ENCODE measurements around the gene CYSRT1.
A peak's percentile ranks its signal among the peaks of the same experiment; 100 is the strongest.
"Not testable (repeated sequence)": the region's sequence is repeated elsewhere in the genome, so short reads cannot be mapped to it uniquely, and the experiment has no call there.

Gene CYSRT1

DNA sequence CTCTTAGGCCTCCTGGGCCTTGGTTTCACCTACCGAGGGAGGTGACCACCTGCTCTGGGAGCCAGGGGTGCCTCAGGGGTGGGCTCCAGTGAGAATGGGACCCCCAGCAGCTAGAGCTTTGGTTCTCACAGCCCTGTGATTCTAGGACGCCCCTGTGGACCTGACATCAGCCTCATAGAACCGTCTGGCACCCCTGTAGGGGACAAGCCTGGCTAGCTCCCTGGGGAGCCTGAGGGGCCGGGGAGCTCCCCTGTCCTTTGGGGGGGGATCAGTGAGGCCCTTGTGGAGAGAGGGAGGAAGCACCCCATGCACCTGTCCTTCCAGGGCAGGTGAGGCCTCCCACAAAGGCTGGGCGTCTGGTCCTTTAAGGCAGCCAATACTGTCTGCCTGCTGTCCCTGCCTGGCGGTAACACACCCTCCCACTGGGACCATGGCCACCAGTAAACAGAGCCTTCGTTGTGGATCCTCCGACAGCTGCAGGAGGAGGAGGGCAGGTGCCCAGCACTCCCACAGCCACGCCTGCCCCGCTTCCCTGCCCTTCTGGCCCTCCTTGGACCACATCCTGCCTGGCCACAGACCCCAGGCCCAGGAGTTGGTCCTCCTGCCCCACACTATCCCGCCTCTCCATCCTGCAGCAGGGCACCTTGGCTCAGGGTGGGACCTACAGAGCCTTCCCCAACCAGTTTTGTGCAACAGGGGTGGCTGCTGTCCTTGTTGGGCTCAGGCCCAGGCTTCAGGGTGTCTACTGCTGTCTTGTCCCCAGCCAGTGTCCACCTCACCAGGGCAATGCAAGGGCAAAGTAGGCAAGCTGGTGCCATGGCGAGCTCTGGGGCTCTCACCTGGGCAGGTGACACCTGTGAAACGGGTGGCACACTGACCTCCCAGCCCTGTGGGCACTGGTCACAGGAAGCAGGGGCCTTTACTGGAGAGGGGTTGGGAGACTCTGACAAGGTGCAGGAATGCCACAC is 13.1 kb downstream of the CYSRT1 start:
- DNase-seq (ENCODE audit: low read depth) = no peak

DNA sequence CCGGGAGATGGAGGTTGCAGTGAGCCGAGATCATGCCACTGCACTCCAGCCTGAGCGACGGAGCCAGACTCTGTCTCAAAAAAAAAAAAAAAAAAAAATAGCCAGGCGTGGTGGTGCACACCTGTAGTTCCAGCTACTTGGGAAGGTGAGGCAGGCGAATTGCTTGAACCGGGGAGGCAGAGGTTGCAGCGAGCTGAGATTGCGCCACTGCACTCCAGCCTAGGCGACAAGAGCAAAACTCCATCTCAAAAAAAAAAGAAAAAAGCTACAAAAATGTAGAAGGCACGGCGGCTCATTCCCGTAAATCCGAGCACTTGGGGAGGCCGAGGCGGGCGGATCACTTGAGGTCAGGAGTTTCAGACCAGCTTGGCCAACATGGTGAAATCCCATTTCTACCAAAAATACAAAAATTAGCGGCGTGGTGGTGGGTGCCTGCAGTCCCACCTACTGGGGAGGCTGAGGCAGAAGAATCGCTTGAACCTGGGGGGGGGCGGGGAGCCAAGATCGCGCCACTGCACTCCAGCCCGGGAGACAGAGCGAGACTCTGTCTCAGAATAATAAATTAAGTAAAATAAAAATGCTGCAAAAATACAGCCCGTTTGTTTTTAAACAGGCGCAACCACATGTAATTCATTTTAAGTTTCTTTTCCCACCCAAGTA is 14.7 kb downstream of the CYSRT1 start:
- not testable (repeated sequence) for DNase-seq (ENCODE audit: low read depth)

DNA sequence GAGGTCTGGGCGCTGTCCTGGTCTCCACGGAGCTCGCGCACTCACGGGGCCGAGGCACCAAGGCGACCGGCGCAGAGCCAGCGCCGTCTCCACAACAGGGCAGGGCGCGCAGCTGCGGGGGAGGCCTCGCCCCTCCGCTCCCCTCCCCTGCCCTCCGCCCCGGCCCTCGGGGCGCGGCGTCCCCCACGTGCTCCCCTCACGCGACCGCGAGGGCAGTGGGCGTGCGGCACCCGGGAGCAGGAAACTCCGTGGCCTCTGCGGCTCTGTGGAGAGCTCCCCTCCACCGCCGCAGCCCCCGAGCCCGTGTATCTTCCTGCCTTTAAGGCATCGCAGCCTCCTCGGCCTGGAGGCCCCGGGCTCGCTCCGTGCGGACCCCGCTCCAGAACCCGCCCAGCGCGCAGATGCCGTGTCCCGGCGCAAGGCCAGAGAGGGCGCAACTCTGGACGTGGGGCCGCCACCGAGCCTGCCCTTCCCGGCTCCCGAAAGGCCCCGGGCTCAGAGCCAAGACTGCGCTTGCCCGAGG is 15.4 kb downstream of the CYSRT1 start:
- peak; percentile 60 for DNase-seq (ENCODE audit: low read depth)

DNA sequence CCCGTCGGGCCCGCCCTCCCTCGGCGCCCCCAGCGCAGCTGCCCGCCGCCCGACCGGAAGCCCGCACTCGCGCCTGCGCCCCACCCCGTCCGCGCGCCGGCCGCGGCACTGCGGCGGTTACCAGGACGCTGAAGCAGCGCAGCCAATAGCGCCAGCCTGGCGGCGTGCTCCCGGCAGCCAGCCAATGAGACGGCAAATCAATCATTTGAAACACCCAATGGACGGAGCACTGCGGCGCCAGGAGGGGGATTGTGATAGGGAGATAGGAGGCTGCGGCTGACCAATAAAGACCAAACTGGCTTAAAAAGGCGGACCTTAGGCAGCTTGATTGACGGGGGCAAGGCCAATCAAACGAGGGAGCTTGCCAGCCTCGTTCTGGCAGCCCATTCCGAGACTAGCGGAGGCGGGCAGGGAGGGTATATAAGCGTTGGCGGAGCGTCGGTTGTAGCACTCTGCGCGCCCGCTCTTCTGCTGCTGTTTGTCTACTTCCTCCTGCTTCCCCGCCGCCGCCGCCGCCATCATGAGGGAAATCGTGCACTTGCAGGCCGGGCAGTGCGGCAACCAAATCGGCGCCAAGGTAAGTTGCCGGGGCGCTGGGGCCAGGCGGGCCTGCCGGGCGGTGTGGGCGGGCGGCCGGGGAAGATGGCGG is 16.0 kb downstream of the CYSRT1 start, which contains the start of gene TUBB4B:
Gene TUBB4B, plus strand, starts transcription at position 447 of the 649 bp plus-strand sequence. Its CDS starts 74 bp downstream, at position 521.
- DNase-seq (ENCODE audit: low read depth) = peak; percentile 100

DNA sequence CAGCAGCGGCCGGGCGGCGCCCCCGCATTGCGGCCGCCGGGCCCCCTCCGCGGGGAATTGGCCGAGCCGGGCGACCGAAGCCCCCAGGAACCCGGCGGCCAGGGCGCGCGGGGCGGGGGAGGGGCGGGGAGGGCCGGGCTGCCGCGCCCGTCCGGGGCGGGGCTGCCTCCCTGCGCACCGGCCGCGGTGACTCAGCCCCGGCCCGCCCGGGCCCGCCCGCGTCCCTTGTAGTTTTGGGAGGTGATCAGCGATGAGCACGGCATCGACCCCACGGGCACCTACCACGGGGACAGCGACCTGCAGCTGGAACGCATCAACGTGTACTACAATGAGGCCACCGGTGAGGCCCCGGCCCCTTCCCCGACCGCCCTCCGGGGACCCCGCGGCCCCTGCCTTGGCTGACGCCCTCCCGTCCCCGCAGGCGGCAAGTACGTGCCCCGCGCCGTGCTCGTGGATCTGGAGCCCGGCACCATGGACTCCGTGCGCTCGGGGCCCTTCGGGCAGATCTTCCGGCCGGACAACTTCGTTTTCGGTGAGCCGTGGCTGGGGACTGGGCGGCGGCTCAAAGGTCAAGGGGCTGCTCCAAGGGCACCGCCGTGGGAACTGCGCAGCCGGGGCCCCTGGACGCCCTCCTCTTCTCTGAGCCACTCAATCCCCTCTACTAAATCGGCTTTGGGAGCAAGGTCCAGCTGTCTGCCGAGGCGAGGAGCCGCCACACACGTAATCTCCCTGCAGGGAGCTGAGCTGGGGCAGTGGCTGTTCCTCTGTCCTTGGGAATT is 16.7 kb downstream of the CYSRT1 start:
- no peak for DNase-seq (ENCODE audit: low read depth)

DNA sequence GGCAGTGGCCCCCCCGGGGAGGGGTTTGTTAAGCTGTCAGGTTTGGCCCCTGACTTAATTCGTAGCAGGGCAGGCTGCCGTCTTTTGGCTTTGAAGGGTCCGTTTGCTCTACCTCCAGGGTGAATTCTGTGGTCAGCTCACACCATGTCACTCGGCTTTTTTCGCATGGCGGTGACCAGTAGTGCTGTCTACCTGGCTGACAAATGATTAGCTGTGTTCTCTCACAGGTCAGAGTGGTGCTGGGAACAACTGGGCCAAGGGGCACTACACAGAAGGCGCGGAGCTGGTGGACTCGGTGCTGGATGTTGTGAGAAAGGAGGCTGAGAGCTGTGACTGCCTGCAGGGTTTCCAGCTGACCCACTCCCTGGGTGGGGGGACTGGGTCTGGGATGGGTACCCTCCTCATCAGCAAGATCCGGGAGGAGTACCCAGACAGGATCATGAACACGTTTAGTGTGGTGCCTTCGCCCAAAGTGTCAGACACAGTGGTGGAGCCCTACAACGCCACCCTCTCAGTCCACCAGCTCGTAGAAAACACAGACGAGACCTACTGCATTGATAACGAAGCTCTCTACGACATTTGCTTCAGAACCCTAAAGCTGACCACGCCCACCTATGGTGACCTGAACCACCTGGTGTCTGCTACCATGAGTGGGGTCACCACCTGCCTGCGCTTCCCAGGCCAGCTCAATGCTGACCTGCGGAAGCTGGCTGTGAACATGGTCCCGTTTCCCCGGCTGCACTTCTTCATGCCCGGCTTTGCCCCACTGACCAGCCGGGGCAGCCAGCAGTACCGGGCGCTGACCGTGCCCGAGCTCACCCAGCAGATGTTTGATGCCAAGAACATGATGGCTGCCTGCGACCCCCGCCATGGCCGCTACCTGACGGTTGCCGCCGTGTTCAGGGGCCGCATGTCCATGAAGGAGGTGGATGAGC is 17.6 kb downstream of the CYSRT1 start:
- no peak for DNase-seq (ENCODE audit: low read depth)

DNA sequence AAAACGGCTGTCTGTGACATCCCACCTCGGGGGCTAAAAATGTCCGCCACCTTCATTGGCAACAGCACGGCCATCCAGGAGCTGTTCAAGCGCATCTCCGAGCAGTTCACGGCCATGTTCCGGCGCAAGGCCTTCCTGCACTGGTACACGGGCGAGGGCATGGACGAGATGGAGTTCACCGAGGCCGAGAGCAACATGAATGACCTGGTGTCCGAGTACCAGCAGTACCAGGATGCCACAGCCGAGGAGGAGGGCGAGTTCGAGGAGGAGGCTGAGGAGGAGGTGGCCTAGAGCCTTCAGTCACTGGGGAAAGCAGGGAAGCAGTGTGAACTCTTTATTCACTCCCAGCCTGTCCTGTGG is 18.3 kb downstream of the CYSRT1 start:
- DNase-seq (ENCODE audit: low read depth) = not testable (repeated sequence)

DNA sequence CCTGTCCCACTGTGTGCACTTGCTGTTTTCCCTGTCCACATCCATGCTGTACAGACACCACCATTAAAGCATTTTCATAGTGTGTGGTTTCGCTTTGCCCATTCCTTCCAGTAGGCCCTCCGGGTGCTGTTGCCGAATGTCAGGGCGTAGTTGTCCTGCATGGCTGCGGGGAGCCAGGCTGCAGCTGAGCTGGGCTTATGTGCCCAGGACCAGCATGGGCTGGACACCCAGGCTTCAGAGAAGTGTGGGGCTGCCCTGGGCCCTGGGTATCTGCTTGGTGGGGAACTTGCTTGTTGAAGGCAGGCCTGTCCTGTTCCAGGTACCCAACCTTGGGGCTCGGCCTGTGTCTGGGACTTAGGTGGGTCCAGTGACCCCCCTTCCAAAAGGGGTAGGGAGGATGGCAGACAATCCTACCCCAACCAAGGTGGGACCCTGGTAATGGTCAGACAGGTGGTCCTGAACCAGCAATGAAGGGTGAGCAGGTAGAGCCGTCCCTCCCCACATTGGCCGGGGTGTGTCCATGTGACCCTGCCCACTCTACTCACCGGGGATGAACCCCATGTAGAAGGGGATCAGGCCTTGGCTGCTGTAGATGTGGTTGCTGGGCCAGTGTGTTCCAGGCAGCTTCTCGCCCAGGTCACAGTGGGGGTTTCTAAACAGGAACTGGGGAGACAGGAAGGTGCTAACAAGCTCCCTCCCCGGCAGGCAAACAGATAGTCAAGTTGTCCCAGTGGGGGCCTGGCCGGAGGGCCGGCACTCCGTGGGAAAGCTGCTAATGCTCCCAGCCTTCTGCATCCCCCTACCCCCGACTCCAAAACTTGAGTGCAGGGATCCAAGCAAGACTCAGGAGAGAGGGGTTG is 18.9 kb downstream of the CYSRT1 start:
- DNase-seq (ENCODE audit: low read depth) = no peak

DNA sequence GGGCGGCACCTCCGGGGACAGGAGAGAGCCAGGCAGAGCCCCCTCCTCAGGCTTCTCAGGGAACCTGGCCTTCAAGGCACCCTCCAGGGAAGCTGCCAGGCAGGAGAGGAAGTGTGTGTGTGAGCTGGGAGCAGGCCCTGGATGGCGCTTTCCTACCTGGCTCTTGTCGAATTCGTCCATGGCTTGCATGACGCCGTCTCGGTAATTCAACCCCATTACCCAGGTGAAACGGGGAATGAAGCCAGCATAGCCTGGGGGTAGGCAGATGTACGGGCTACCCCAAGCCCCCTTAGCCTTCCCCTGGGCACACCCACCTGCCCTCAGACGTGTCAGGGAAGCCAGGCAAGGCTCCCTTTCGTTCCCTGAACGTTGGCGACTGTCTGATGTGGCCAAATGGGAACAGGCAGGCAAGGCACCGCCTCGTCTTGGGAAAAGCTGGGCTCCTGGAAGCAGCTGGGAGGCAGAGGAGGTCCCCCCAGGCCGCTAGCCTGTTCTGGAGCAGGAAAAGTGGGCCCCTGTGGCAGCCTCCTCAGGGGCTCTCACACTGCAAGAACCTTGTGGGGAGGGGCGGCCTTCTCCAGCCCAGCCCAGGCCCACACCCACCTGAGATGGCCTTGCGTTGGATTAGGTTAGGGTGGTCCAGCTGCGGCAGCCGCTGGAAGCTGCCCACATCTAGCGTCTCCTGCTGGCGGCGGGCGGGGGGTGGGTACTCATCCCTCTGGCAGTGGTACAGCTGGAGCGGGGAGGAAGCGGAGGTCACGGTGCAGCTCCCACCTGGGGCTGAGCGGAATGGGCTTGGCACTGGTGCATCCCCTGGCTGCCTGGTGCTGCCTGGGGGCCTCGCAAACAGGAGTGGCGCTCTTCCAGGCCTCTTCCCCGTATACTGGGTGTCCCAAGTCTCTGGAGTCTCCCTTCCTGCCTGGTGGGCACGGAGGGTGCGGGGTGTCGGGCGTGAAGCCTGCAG is 19.8 kb downstream of the CYSRT1 start:
- no peak for DNase-seq (ENCODE audit: low read depth)

DNA sequence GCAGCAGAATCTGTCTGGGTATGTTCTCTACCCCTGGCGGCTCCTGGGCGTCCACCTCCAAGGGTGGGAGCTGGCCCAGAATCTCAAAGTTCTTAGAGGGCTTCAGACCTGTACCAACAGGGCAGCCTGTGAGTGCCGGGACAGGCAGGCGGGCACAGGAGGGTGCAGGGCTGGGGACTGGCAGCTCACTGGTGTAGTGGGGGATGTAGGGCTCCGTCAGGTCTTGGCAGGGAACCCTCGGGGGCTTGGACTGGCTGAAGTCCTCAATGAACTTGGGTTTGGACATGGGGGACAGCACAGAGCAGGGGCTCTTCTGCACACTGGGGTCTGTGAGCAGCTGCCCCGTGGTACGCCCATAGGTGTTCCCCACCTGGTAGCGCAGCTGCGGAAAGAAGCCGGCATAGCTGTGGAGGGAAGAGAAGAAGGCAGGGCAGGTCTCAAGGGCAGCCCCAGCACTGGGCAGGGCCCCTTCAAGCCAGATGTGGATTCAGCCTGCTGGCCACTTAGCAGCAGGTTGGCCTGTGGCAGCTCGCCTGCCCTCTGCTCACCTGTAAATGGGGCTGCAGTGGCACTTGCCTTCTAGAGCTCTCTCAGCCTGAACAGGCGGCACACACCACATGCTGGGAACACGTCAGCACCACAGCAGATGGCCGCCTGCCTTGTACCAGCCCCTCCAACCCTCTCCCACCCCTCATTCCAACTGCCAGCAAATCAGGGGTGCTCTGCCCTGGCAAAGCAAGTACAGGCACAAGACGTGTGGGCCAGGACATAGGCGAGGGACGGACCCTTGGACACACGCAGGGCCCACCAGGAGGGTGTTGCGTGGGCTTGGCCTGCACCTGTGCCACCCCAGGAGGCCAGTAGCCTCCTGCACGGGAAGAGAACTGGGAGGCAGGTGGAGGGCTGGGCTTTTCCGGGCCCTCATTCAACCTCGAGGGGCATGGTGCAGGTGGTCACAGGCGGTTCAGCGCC is 20.8 kb downstream of the CYSRT1 start:
- no peak for DNase-seq (ENCODE audit: low read depth)

DNA sequence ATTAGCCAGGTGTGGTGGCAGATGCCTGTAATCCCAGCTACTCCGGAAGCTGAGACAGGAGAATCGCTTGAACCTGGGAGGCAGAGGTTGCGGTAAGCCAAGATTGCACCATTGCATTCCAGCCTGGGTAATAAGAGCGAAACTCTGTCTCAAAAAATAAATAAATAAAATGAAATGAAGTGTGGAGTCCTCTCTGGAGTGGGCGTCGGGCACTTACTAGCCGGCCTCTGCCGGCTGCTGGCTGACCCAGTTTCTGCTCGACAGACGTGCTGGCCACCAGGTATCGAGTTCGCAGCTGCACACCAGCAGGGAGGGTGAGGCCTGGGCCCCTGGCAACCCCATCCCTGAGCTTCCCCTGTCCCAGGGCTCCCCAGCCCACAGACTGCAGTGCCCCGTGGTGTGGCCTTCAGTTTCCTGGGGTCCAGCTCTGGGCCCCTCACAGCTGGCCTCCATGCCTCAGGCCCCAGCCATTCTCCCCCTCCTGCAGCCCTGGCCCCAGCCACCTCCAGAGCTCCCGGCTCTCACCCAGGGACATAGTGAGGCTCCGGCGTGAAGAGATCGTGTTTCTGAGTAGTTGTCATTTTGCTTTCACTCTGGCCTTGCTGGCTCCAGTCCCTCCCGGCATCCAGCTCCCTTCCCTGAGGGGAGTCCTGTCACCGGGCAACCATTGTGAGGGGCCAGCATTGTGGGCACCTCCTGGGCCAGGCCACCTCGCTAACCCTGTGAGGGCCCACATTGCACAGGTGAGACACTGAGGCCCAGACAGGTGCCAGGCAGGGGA is 22.4 kb downstream of the CYSRT1 start:
- peak; percentile 62 for DNase-seq (ENCODE audit: low read depth)

DNA sequence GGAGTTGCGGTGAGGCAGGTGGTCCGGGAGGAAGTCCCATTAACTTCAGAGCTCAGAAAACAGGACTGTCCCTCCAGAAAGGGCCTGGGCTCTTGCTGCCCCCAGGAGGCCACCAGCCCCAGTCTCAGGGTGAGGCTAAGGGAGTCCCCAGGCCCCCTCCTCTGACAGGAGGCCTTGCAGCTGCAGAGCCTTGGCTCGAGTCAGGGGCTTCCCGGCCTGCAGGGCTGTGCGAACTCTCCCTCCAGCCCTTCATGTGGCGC is 22.9 kb downstream of the CYSRT1 start:
- DNase-seq (ENCODE audit: low read depth) = no peak

DNA sequence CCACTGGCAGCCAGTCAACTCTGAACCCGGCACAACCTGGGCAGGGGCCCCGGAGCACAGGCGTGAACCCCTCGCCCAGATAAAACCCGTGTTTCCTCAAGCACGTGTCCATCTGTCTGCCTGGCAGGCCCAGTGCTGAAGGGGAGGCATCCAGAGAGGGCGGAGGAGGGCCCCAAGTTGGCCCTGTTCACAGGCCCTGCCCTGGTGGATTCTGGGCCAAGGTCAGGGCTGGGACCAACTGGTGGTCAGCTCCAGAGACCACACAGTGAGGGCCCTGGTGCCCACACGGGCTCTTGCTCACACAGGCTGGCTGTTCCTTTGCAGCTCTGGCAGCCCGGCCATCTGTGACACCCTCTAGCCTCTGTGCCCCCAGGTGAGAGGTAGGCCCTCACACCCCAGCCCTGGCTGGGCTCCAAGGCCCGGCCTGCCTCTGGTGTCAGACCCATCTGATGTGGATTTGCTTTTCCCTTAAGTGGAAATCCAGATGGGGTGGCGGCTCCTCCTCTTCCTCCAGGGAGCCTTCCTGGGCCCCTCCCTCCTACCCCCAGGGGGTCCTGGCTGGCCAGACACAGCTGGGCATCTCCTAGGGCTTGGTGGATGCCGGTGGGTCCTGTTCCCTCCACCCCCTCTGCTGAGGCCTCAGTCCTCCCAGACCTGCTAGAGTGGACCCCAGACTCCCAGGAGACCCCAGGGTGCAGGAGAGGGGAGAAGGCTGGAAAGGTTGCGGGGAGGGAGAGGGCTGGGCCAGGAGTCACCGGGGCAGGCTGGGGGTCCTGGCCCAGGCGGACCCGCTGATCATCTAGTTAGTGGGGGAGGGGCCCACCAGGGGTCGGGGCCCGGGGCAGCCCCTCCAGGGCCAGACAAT is 25.6 kb downstream of the CYSRT1 start:
- no peak for DNase-seq (ENCODE audit: low read depth)

DNA sequence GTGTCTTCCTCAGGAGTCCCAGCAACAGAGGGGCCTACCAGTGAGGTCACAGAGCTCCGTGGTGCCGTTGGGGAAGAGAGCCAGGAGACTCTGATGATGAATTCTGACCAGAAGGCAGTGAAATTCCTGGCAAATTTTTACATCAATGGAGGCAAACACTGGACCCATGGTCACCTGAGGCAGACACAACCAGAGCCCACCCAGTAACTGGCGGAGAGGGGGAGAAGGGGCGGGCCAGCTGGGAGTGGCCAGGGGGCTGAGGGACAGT is 26.2 kb downstream of the CYSRT1 start, which contains the start of gene STPG3:
Gene STPG3, plus strand, starts transcription at position 93 of the 268 bp plus-strand sequence. Its CDS starts 1 bp downstream, at position 94.
- DNase-seq (ENCODE audit: low read depth) = no peak

DNA sequence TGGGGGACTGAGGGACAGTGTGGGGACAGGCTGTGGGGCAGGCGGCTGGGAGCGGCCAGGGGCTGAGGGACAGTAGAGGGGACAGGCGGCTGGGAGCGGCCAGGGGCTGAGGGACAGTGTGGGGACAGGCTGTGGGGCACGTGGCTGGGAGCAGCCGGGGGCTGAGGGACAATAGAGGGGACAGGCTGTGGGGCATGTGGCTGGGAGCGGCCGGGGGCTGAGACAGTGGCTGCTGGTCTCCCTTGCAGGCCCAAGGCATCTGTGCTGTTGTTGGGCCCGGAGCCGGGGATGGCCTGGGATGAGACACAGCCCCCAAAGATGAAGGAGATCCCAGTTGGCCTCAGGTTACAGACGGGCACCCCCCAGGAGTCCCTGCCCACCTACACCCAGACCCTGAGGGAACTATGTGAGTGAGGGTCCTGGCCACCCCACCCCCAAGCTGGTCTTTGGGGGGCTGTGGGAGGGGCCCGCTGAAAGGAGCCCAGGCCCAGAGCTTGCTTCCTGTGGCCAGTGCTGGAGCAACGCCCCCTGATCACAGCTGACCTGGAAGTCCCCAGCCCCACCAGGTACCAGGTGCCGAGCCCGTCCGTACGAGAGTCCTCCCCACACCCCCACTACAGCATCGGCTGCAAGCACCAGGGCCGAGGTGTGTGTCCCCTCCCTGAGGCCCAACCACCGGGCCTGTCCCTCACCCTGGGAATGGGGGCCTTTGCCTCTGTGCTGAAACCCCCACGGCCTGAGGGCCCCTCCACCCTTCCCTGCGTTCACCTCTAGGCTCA is 26.7 kb downstream of the CYSRT1 start:
- DNase-seq (ENCODE audit: low read depth) = no peak
